Smooth muscle cell (in vitro differentiated cells): ENCODE data around the gene HMGN3. TPM values are rescaled to one million over a fixed set of nuclear protein-coding genes. Genes with fewer than 3 reads are reported as not detected.

Source experiments
- DNase-seq: peaks from one replicate; lab custom pipeline; 2025; ENCODE audit not compliant: unreplicated experiment; lab: John Stamatoyannopoulos, UW
- H2AFZ ChIP-seq: fragments of 200-600 bp; sonication (generic); 2 replicates; pipeline ENCODE4 v1.6.0; 2016; ENCODE audit warnings: antibody characterized with exemption, low read depth, mild to moderate bottlenecking
- H3F3A ChIP-seq: fragments of 200-600 bp; sonication (generic); 2 replicates; pipeline ENCODE4 v1.6.0; 2017; ENCODE audit warnings: antibody characterized with exemption, low read depth
- H3K27ac ChIP-seq: fragments of 200-600 bp; sonication (generic); 2 replicates; pipeline ENCODE4 v1.5.1; 2016; ENCODE audit warnings: low read depth, mild to moderate bottlenecking
- H3K27me3 ChIP-seq: fragments of 200-600 bp; sonication (generic); 2 replicates; pipeline ENCODE4 v1.6.1; 2016; ENCODE audit warnings: low read depth, mild to moderate bottlenecking
- H3K36me3 ChIP-seq: fragments of 200-600 bp; sonication (generic); 2 replicates; pipeline ENCODE4 v1.5.1; 2016; ENCODE audit warnings: low read depth
- H3K4me1 ChIP-seq: fragments of 200-600 bp; sonication (generic); 2 replicates; pipeline ENCODE4 v1.5.1; 2016; ENCODE audit warnings: low read depth
- H3K4me2 ChIP-seq: fragments of 200-600 bp; sonication (generic); 2 replicates; pipeline ENCODE4 v1.6.0; 2016; ENCODE audit warnings: mild to moderate bottlenecking
- H3K4me3 ChIP-seq: fragments of 200-600 bp; sonication (generic); 2 replicates; pipeline ENCODE4 v1.5.1; 2016; ENCODE audit warnings: mild to moderate bottlenecking
- H3K79me2 ChIP-seq: fragments of 200-600 bp; sonication (generic); 2 replicates; pipeline ENCODE4 v1.6.0; 2016; ENCODE audit warnings: low read depth, mild to moderate bottlenecking
- H3K9ac ChIP-seq: fragments of 200-600 bp; sonication (generic); 2 replicates; pipeline ENCODE4 v1.6.0; 2016; ENCODE audit warnings: low read depth
- H3K9me3 ChIP-seq: fragments of 200-600 bp; sonication (generic); replicated peaks from 2 replicates; pipeline ENCODE4 v1.5.1; 2016; ENCODE audit warnings: low read depth
- H4K20me1 ChIP-seq: fragments of 200-600 bp; sonication (generic); 2 replicates; pipeline ENCODE4 v1.6.0; 2016; ENCODE audit warnings: low read depth
- WGBS: methylation state at CpG from one replicate; pipeline ENCODE4 v1.1.7; 2016; ENCODE audit warnings: low lambda C conversion rate; 5-methylcytosine and 5-hydroxymethylcytosine counted together
- polyA plus RNA-seq: library from polyadenylated mRNA; unstranded; fragments of >200 nt; fragmentation: Nextera tagmentation; extraction: Ambion mirVana; gene quantifications from 2 replicates; pipeline ENCODE4 v1.2.1, GENCODE V29; 2016
- total RNA-seq: library from RNA; depleted of rRNA; stranded (reverse); fragments of >200 nt; gene quantifications from 2 replicates; pipeline ENCODE4 v1.2.3, GENCODE V29; 2014
- TF ChIP-seq, protein P1 (sequence below): fragments of 200-600 bp; sonication (generic); IDR thresholded peaks from 2 replicates; pipeline ENCODE4 v1.5.1; 2017; ENCODE audit warnings: borderline replicate concordance, mild to moderate bottlenecking, antibody characterized with exemption; ENCODE audit not compliant: insufficient read depth, poor library complexity, severe bottlenecking

The HMGN3 gene
- total and polyA plus RNA-seq, 2 experiments from 2014 or later: 75.4 to 108 TPM

DNA sequence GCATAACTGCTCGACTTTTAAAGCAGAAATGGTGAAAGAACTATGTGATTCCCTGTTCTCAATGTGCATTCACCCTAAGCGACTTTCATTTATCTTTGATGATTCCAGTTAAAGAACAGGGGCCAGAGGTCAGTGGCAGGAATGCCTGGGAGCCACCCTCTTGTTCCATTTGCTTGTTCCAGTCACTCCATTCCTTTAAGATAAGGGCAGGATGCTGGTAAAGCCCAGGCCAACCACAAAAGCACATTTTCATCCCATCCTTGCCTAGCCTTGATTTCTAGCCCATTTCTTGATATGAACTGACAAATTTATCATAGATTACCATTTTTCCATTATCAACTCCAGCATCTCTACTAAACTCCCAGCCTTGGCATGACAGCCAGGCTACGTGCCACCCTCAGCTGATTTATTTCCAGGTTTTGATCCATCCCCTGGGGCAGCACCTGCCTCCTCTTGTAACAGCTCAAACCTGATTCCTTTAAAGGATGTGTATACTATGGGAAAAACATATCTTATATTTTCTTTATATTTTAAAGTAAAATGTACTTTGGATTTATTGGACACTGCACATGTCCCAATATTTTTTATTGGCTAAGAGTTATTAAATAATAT, 19.2 kb downstream of the HMGN3 start:
- H3F3A ChIP-seq: no peaks in the 10 kb centered on the region
- TF ChIP-seq, protein P1, sequence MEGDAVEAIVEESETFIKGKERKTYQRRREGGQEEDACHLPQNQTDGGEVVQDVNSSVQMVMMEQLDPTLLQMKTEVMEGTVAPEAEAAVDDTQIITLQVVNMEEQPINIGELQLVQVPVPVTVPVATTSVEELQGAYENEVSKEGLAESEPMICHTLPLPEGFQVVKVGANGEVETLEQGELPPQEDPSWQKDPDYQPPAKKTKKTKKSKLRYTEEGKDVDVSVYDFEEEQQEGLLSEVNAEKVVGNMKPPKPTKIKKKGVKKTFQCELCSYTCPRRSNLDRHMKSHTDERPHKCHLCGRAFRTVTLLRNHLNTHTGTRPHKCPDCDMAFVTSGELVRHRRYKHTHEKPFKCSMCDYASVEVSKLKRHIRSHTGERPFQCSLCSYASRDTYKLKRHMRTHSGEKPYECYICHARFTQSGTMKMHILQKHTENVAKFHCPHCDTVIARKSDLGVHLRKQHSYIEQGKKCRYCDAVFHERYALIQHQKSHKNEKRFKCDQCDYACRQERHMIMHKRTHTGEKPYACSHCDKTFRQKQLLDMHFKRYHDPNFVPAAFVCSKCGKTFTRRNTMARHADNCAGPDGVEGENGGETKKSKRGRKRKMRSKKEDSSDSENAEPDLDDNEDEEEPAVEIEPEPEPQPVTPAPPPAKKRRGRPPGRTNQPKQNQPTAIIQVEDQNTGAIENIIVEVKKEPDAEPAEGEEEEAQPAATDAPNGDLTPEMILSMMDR: no peak
- WGBS: 54% methylated on average over 3 of the region's 3 CpGs

DNA sequence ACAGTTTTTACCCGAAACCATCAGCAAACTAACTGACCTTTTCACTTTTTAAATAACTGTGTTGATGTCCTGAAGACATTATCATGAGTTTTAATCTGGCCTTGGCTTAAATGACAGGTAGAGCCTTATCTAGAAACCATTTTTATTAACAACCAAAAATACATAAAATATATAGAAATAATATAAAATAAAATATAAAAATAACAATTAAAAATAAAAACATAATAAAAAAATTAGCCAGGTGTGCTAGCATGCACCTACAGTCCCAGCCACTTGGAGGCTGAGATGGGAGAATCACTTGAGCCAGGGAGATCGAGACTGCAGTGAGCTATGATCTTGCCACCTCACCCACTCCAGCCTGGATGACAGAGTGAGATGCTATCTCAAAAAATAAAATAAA, 21.6 kb downstream of the HMGN3 start:
- Histone ChIP-seq H3K27me3 (no peaks in the 10 kb centered on the region), H3K79me2 (peaks cover 22% of the 10 kb centered on the region), H3F3A (no peaks in the 10 kb centered on the region), H3K36me3 (no peaks in the 10 kb centered on the region), H3K27ac (no peak overlapping the region), H3K4me2 (no peak overlapping the region), H3K4me1 (peaks cover 28% of the 10 kb centered on the region), H3K9ac (no peak overlapping the region), H3K9me3 (no peaks in the 10 kb centered on the region), H3K4me3 (no peak overlapping the region), H2AFZ (no peak overlapping the region), H4K20me1 (peaks cover 39% of the 10 kb centered on the region)
- no peak for DNase-seq
- WGBS: 97% methylated on average over 2 of the region's 2 CpGs
- TF ChIP-seq, protein P1: no peak

More for the DNA sequence above, 19.2 kb downstream of the HMGN3 start:
- H3K27me3 ChIP-seq: no peaks in the 10 kb centered on the region
- H3K27ac ChIP-seq: no peak overlapping the region
- H3K4me1 ChIP-seq: peaks cover 36% of the 10 kb centered on the region
- no peak overlapping the region for H3K9ac ChIP-seq
- DNase-seq: no peak
- H3K4me2 ChIP-seq: peak overlapping the region; percentile 33
- H3K9me3 ChIP-seq: no peaks in the 10 kb centered on the region
- H4K20me1 ChIP-seq: peaks cover 45% of the 10 kb centered on the region
- no peak overlapping the region for H3K4me3 ChIP-seq
- no peaks in the 10 kb centered on the region for H3K36me3 ChIP-seq
- H3K79me2 ChIP-seq: peaks cover 44% of the 10 kb centered on the region
- no peak overlapping the region for H2AFZ ChIP-seq

DNA sequence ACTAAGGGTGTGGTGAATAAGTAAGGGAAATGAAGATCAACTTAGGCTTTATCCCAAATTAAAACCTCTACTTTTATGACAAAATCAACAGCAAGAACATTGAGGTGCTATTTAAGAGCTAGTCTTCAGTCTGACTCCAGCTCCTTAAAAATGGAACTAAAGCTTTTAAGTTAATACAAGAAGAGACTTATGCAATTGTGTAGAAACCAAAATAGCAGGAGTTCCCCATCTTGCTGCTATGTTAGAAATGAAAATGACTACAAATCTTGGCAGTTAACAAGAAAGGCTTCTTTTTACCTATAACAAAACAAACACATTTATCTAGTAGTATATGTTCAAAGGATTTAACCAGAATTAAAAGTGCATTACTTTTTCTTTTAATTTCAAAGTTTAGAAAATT, 25.7 kb downstream of the HMGN3 start:
- Histone ChIP-seq H3K9me3 (no peaks in the 10 kb centered on the region), H3K36me3 (no peaks in the 10 kb centered on the region), H3K27ac (no peak overlapping the region), H3K79me2 (no peaks in the 10 kb centered on the region), H3K27me3 (no peaks in the 10 kb centered on the region), H4K20me1 (peaks cover 7% of the 10 kb centered on the region), H2AFZ (no peak overlapping the region), H3F3A (no peaks in the 10 kb centered on the region), H3K4me2 (no peak overlapping the region), H3K4me1 (no peaks in the 10 kb centered on the region), H3K9ac (no peak overlapping the region), H3K4me3 (no peak overlapping the region)
- DNase-seq: no peak
- TF ChIP-seq, protein P1: no peak

DNA sequence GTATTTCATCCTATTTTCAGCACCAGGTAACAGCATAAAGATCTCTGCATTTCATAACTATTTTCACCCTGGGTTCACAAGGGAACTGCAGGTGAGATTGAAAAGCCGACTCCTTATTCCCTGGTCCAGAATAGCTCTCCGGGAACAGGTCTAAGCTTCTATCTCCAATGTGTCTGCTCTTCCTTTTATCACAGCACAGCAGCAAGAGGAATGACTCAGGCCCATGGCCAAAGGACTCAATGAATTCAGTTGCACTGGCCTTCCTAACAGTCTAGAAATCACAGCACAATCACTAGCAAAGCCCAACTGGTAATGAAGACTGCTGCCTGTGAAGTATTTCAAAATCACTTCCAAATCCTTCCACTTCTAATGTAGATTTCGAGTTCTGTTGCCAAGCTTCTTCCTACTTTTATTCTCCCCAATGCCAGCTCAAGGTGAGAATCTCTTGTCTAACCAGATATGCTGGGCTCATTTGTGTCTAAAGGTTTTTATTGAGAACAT, 30.7 kb downstream of the HMGN3 start:
- Histone ChIP-seq H3K4me1 (no peaks in the 10 kb centered on the region), H3K4me3 (no peak overlapping the region), H3K27ac (no peak overlapping the region), H3K79me2 (no peaks in the 10 kb centered on the region), H4K20me1 (no peaks in the 10 kb centered on the region), H3K36me3 (no peaks in the 10 kb centered on the region), H3K27me3 (no peaks in the 10 kb centered on the region), H2AFZ (no peak overlapping the region), H3K9me3 (no peaks in the 10 kb centered on the region), H3F3A (no peaks in the 10 kb centered on the region), H3K4me2 (no peak overlapping the region), H3K9ac (no peak overlapping the region)
- 89% methylated on average over 3 of the region's 3 CpGs for WGBS
- TF ChIP-seq, protein P1: no peak
- no peak for DNase-seq
